ENCODE results near the gene MEIOSIN.
"Not testable (repeated sequence)": the region's sequence is repeated elsewhere in the genome, so short reads cannot be mapped to it uniquely, and the experiment has no call there.

MEIOSIN gene

DNA sequence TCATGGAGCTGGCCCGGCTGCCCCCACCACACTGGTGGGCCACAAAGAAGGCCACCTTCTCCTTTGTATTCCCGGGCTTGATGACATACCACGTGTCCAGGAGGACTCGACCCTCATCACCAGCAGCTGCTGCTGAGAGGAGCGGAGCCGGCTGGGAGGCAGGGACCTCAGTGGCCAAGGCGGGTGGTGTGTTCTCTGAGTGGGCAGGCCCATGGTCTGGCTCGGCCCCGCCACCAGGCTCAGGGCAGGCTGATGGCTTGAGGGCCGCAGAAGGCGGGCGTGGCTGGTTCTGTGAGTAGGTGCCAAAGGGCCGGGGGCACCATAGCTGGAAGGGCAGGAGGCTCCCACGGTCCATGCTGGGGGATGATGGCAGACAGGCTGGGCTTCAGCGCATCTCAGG lies 20.1 kb upstream of the MEIOSIN start:
- no peak for FAIRE-seq
- TF ChIP-seq, protein P1, sequence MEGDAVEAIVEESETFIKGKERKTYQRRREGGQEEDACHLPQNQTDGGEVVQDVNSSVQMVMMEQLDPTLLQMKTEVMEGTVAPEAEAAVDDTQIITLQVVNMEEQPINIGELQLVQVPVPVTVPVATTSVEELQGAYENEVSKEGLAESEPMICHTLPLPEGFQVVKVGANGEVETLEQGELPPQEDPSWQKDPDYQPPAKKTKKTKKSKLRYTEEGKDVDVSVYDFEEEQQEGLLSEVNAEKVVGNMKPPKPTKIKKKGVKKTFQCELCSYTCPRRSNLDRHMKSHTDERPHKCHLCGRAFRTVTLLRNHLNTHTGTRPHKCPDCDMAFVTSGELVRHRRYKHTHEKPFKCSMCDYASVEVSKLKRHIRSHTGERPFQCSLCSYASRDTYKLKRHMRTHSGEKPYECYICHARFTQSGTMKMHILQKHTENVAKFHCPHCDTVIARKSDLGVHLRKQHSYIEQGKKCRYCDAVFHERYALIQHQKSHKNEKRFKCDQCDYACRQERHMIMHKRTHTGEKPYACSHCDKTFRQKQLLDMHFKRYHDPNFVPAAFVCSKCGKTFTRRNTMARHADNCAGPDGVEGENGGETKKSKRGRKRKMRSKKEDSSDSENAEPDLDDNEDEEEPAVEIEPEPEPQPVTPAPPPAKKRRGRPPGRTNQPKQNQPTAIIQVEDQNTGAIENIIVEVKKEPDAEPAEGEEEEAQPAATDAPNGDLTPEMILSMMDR (IDR thresholded peaks at IDR 0.05; ENCODE audit: insufficient read depth, missing control alignments) = no peak

DNA sequence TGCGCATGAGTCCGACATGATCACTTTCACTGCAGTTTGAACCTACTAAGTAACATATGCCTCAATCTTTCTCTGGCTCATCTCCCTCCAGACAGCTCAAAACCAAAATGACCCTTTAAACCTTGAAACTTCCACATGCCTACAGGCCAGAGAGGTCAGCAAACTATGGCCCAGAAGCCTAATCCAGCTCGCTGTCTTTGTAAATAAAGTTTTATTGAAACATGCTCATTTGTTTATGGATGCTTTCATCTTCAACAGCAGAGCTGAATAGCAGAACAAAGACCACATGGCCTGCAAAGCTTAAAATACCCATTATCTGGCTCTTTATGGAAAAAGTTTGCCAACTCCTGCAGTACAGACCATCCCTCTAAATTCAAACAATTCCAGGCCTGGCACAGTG lies 18.1 kb upstream of the MEIOSIN start:
- DNase-seq (ENCODE audit: insufficient read length, low spot score) (no peak), FAIRE-seq (no peak)
- TF ChIP-seq, protein P1 (IDR thresholded peaks at IDR 0.05; ENCODE audit: insufficient read depth, missing control alignments) = no peak

More for the DNA sequence above, 20.1 kb upstream of the MEIOSIN start:
- no peak for DNase-seq (ENCODE audit: insufficient read length, low spot score)

DNA sequence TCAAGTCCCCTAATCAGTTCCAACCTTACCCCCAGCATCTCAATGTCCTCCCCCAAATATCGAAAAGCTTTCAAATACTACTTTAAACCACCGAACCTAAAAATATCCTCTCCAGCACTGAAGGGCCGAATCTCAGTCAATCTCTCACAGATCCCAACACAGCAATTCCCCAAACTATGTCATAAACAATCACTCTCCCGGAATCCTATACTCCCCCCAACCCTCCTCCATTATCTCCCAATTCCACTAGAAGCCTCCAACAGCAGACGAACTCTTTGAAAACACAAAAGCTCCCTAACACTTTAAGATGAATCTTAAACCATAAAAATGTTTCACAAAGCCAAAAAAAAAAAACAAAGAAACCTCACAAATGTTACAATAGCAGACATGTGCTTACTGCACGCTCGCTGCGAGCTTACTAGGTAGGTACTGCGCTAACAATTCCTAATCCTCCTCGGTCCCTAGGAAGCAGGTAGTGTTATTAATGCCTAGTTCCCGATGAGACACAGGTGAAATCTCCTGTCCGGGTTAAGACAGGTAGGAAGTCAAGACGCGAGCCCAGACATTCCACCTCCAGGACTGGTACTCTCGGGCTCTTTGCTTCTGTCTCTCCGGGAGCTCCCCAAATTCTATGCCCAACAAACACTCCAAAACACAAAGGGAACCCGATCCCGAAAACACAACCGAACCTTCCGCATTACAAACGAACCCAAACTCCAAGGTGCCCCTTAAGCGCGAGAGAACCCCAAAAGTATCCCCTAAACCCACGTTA lies 16.7 kb upstream of the MEIOSIN start:
- DNase-seq (ENCODE audit: insufficient read length, low spot score) = no peak
- TF ChIP-seq, protein P1 (IDR thresholded peaks at IDR 0.05; ENCODE audit: insufficient read depth, missing control alignments) = no peak
- FAIRE-seq = no peak

DNA sequence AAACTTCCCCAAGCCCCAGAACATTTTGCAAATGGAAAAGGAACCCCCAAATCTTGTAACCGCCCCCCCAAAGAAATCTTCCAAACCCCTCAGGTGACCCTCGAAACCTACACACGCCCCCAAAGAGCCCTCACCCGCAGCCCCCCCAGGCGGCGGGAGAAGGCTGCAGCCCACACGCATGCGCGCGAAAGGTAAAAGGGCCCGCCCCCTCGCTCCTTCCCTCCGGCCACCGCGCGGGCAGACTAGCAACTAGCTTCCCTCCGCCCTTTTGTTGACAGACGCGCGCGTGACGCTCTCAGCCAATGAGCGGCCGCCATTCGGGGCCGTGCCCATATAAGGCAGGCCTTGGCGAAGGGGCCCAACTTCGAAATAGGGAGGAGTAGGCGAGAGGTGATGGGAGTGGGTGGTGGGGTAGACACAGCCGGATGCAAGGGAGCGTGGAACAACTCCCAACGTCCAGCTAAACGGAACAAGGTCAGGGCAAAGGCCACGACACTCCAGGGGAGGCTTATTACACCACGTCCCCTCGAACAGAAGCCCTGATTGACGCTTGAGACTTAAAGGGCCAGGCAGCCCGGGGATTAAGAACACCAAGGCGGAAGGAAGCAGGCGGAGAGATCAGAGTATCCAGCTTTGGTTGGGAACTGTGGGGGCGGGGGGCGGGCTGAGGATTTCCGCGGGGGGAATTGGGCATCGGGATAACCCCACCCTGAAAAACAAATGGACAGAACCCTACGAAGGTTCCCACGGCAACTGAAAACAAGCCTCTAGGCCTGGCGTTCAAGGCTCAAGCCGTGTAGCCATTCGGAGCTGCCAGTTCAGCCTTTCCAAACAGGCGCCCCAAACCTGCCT lies 15.9 kb upstream of the MEIOSIN start:
- TF ChIP-seq, protein P1 (IDR thresholded peaks at IDR 0.05; ENCODE audit: insufficient read depth, missing control alignments) = no peak
- peak; percentile 44 for FAIRE-seq
- DNase-seq (ENCODE audit: insufficient read length, low spot score) = peak; percentile 85

DNA sequence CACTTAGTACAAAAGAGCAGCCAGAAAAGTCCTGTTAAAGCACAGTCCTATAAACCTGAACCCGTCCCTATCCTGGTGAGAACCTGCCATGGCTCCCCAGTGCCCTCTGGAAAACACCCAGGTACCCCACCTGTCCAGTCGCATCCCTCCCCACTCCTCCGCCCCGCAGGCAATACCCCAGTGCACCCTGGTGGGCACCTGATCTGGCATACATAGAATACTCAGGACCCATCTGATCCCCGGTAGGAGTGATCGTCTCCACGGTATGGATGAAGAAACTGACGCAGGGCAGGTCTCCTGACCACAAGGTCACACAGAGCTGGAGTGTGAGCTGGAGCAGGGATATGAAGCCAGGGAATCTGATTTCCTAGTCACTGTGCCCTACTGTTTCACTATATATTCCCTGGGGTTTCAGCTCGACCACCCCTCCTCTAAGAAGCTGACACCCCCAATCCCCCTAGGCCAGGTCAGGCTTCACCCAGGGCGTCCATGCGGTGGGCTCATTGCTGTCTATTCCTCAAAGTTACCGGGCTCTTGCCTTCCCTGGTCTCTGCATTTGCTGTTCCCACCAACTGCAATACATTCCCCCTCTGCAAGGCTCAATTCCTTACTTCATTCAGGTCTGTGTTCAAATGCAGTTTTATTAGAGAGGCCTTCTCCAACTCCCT lies 15.1 kb upstream of the MEIOSIN start:
- TF ChIP-seq, protein P1 (IDR thresholded peaks at IDR 0.05; ENCODE audit: insufficient read depth, missing control alignments) = no peak
- DNase-seq (ENCODE audit: insufficient read length, low spot score) (no peak), FAIRE-seq (no peak)

DNA sequence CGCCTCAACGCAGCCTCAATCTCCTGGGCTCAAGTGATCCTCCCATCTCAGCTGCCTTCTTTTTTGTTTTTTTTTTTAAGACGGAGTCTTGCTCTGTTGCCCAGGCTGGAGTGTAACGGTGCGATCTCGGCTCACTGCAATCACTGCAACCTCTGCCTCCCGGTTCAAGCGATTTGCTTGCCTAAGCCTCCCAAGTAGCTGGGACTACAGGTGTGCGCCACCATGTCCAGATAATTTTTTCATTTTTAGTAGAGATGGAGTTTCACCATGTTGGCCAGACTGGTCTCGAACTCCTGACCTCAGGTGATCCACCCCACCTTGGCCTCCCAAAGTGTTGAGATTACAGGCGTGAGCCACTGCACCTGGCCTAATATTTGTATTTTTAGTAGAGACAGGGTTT lies 13.2 kb upstream of the MEIOSIN start:
- FAIRE-seq; DNase-seq (ENCODE audit: insufficient read length, low spot score): not testable (repeated sequence)

DNA sequence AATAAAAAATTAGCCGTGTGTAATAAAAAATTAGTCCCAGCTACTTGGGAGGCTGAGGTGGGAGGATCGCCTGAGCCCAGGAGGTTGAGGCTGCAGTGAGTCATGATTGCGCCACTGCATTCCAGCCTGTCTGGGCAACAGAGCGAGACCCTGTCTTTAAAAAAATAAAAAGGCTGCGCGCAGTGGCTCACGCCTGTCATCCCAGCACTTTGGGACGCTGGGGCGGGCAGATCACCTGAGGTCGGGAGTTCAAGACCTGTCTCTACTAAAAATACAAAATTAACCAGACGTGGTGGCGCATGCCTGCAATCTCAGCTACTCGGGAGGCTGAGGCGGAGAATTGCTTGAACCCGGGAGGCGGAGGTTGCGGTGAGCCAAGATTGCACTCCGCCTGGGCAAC lies 4.6 kb upstream of the MEIOSIN start:
- FAIRE-seq; DNase-seq (ENCODE audit: insufficient read length, low spot score): not testable (repeated sequence)

All from D721Med (cell line).